NCI-H510A treated with DMSO at 0.1 percent for 48 hours (cell line): ENCODE data around the gene TMEM51.

Experiments
- DNase-seq: peaks from one replicate; lab custom pipeline; 2025; lab: John Stamatoyannopoulos, UW

The TMEM51 gene

GRCh38 chr1:15196807-15197530 is 43.4 kb downstream of the TMEM51 start:
- peak; percentile 92 for DNase-seq

GRCh38 chr1:15197591-15198447 is 44.3 kb downstream of the TMEM51 start:
- no peak for DNase-seq

- DNase-seq = no peak
Observed at GRCh38 chr1:15198684-15199083, 45.1 kb downstream of the TMEM51 start.

GRCh38 chr1:15201221-15201620 is 47.7 kb downstream of the TMEM51 start:
- no peak for DNase-seq

GRCh38 chr1:15201849-15202551 is 48.5 kb downstream of the TMEM51 start:
- DNase-seq = no peak

GRCh38 chr1:15204931-15205330 is 51.4 kb downstream of the TMEM51 start:
- no peak for DNase-seq

- DNase-seq = no peak
Observed at GRCh38 chr1:15205586-15206346, 52.2 kb downstream of the TMEM51 start.

- no peak for DNase-seq
Observed at GRCh38 chr1:15206418-15207030, 53.0 kb downstream of the TMEM51 start.

GRCh38 chr1:15207031-15207828 is 53.7 kb downstream of the TMEM51 start:
- DNase-seq = no peak

- no peak for DNase-seq
Observed at GRCh38 chr1:15207829-15208429, 54.4 kb downstream of the TMEM51 start.

- no peak for DNase-seq
Observed at GRCh38 chr1:15210651-15211375, 57.3 kb downstream of the TMEM51 start.

- DNase-seq = no peak
Observed at GRCh38 chr1:15211424-15211823, 57.9 kb downstream of the TMEM51 start.

GRCh38 chr1:15212216-15212953 is 58.8 kb downstream of the TMEM51 start:
- no peak for DNase-seq

GRCh38 chr1:15212954-15213291 is 59.4 kb downstream of the TMEM51 start:
- no peak for DNase-seq

GRCh38 chr1:15213341-15213821 is 59.8 kb downstream of the TMEM51 start:
- no peak for DNase-seq

- DNase-seq = no peak
Observed at GRCh38 chr1:15214527-15214926, 61.0 kb downstream of the TMEM51 start.

- no peak for DNase-seq
Observed at GRCh38 chr1:15215116-15215515, 61.6 kb downstream of the TMEM51 start.

GRCh38 chr1:15217654-15218053 is 64.1 kb downstream of the TMEM51 start:
- DNase-seq = no peak
